IPS-NIHi11 (cell line): ENCODE data around the gene CADPS2.
A peak's percentile ranks its signal among the peaks of the same experiment; 100 is the strongest.

ENCODE experiments used
- DNase-seq: peaks from one replicate; pipeline ENCODE4 v3.0.0; 2012; ENCODE audit warnings: mixed read lengths, low spot score

CADPS2 gene

GRCh38 chr7:122310119-122311021 is 575.9 kb downstream of the CADPS2 start:
- peak; percentile 65 for DNase-seq

GRCh38 chr7:122309421-122309820 is 576.8 kb downstream of the CADPS2 start:
- DNase-seq = no peak

- DNase-seq = peak; percentile 20
Measured at GRCh38 chr7:122307228-122307621, 579.0 kb downstream of the CADPS2 start.

- peak; percentile 70 for DNase-seq
Measured at GRCh38 chr7:122306320-122307227, 579.7 kb downstream of the CADPS2 start.

- DNase-seq = peak; percentile 25
Measured at GRCh38 chr7:122305475-122306319, 580.6 kb downstream of the CADPS2 start.

GRCh38 chr7:122304996-122305421 is 581.3 kb downstream of the CADPS2 start:
- DNase-seq = no peak

GRCh38 chr7:122304319-122304975 is 581.8 kb downstream of the CADPS2 start, which contains the start of gene FEZF1:
FEZF1 (minus strand) TSS chr7:122304750; CDS start chr7:122304437, 313 bp downstream.
- peak; percentile 69 for DNase-seq

- DNase-seq = peak; percentile 35
Measured at GRCh38 chr7:122303531-122304318, 582.5 kb downstream of the CADPS2 start.

- no peak for DNase-seq
Measured at GRCh38 chr7:122302761-122303530, 583.3 kb downstream of the CADPS2 start.

- peak; percentile 53 for DNase-seq
Measured at GRCh38 chr7:122301858-122302760, 584.2 kb downstream of the CADPS2 start.

GRCh38 chr7:122300956-122301833 is 585.1 kb downstream of the CADPS2 start:
- no peak for DNase-seq

- DNase-seq = peak; percentile 39
Measured at GRCh38 chr7:122300211-122300932, 585.9 kb downstream of the CADPS2 start.

- peak; percentile 50 for DNase-seq
Measured at GRCh38 chr7:122299624-122300210, 586.5 kb downstream of the CADPS2 start.

- no peak for DNase-seq
Measured at GRCh38 chr7:122298618-122299017, 587.6 kb downstream of the CADPS2 start.

GRCh38 chr7:122298131-122298530 is 588.1 kb downstream of the CADPS2 start:
- DNase-seq = no peak

GRCh38 chr7:122291189-122291588 is 595.1 kb downstream of the CADPS2 start:
- DNase-seq = no peak
